ENCODE measurements around the gene RALGAPA2.

RALGAPA2 gene

DNA sequence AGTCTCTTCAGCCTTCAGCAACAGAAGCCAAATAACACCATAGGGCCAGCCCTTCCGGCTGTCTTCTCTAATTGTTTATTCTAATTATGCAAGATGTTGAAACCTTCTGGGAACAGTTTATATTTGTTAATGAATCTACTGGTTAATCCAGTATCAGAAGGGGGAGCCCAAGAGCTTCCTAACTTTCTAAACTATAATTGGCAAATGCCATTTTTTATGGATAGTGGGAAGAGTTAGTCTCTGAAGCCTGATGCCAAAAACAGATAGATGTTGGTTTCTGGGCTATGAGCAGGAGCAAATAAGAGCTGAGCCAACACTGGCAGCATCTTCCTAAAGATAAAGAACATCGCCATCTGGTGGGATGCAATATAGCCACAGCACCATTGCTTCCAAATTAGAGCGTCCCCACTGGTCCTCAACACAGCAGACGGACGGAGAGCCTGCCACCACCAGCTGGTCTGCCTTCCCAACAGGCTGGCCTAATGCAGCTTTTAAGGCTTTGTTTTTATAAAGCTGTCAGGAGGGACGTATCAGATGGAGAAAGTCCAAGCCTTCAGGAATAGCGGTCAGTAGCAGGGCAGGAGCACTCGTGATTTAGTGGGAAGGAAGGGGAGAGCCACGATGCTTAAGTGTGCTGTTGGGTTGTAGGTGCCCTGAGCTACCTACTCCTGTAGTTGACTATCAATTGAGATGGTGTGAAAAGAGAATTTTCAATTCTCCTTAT, 118.8 kb downstream of the RALGAPA2 start:
- no peak overlapping the region for H3K4me3 ChIP-seq (ENCODE audit: control insufficient read depth, low read depth, low read length)
- no peak for DNase-seq (ENCODE audit: low read depth)
- TF ChIP-seq, protein P1, sequence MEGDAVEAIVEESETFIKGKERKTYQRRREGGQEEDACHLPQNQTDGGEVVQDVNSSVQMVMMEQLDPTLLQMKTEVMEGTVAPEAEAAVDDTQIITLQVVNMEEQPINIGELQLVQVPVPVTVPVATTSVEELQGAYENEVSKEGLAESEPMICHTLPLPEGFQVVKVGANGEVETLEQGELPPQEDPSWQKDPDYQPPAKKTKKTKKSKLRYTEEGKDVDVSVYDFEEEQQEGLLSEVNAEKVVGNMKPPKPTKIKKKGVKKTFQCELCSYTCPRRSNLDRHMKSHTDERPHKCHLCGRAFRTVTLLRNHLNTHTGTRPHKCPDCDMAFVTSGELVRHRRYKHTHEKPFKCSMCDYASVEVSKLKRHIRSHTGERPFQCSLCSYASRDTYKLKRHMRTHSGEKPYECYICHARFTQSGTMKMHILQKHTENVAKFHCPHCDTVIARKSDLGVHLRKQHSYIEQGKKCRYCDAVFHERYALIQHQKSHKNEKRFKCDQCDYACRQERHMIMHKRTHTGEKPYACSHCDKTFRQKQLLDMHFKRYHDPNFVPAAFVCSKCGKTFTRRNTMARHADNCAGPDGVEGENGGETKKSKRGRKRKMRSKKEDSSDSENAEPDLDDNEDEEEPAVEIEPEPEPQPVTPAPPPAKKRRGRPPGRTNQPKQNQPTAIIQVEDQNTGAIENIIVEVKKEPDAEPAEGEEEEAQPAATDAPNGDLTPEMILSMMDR (IDR thresholded peaks at IDR 0.05; ENCODE audit: control insufficient read depth, insufficient read depth, low read depth, low read length, missing control alignments) = peak; percentile 63

DNA sequence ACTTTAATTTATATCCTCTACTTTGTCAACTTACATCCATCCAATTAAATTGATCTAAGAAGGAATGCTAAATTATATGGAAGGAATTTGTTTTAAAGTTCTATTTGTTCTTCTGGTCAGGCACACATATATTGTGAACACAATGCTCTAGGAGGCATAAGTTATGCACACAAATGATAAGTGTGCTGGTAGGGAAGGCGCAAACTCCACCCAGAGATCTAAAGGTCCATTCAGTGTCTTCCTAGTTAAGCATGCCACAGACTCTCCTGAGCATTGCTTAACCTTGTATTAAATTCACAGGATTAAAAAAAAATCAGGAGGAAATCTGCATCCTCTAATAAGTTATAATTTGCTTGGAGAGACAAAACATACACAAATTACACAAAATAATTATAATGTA, 127.3 kb downstream of the RALGAPA2 start:
- no peak for DNase-seq (ENCODE audit: low read depth)
- TF ChIP-seq, protein P1 (IDR thresholded peaks at IDR 0.05; ENCODE audit: control insufficient read depth, insufficient read depth, low read depth, low read length, missing control alignments) = no peak

DNA sequence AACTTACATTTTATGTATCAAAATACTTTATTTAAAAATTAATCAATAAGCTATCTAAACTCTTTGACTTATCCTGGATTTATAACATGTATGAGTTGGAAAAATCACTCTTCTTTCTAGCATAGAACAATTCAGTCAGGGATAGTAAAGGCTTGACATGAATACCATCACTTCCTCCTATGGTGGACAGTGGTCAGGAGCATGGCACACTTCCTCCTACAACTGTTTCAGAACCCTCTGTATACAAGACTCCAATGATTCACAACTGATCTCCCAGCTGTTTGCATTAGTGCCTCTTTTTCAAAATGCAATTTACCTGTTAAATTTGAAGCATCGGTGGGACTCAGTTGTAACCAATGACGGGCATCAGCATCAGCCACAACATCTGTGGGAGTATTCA, 129.7 kb downstream of the RALGAPA2 start:
- H3K4me3 ChIP-seq (ENCODE audit: control insufficient read depth, low read depth, low read length) = no peak overlapping the region
- no peak for DNase-seq (ENCODE audit: low read depth)
- TF ChIP-seq, protein P1 (IDR thresholded peaks at IDR 0.05; ENCODE audit: control insufficient read depth, insufficient read depth, low read depth, low read length, missing control alignments) = no peak

More for the DNA sequence above, 127.3 kb downstream of the RALGAPA2 start:
- H3K4me3 ChIP-seq (ENCODE audit: control insufficient read depth, low read depth, low read length) = no peak overlapping the region

DNA sequence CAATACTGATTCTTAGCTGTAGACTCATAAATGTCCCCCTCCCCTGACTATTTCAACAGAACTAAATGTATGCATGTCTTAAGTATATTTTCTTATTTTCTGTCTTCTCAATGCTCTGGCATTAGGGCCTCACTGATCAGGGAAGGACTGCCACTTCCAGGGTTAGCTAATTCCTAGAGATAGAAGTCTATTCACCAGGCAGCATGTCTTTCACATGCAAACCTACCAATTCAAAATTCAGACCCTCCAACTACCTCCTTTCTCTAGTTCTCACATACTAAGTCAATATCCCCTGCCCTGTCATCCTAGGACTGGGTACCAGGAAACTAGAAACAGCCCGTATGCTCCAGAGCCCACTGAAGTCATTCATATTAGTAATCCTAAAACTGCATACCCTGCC, 132.3 kb downstream of the RALGAPA2 start:
- DNase-seq (ENCODE audit: low read depth) = no peak
- no peak overlapping the region for H3K4me3 ChIP-seq (ENCODE audit: control insufficient read depth, low read depth, low read length)
- TF ChIP-seq, protein P1 (IDR thresholded peaks at IDR 0.05; ENCODE audit: control insufficient read depth, insufficient read depth, low read depth, low read length, missing control alignments) = no peak

DNA sequence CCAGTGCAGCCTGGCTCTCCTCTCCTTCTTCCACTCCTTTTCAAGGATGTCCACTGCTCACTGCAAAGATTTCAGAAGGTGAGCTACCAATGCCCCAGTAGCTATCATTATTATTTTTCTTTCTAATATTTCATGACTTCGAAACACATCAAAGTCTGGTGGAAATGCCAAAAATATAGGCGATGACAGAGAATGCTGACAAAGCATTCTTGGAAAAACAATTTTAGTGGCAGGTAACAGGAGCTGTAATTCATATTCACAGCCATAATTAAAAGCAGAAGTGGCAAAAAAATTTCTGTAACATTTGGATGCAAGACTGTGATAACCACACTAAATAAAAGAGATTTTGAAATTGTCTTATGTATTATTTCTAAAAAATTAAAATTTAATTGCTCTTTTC, 133.6 kb downstream of the RALGAPA2 start:
- H3K4me3 ChIP-seq (ENCODE audit: control insufficient read depth, low read depth, low read length) = no peak overlapping the region
- TF ChIP-seq, protein P1 (IDR thresholded peaks at IDR 0.05; ENCODE audit: control insufficient read depth, insufficient read depth, low read depth, low read length, missing control alignments) = no peak
- DNase-seq (ENCODE audit: low read depth) = no peak

DNA sequence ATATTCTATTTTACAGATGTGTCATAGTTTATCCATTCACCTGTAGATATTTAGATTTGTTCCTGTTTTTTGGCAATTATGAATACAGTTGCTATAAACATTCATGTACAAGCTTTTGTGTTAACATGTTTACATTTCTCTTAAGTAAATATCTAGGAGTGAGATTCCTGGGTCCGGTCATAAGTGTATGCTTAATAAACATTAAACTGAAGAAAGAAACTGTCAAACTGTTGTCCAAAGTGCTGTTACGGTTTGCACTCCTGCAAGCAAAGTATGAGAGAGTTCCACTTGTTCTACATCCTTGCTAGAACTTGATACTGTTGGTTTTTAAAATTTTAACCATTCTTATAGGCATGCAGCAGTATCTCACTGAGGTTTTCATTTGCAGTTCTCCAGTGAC, 138.6 kb downstream of the RALGAPA2 start:
- no peak overlapping the region for H3K4me3 ChIP-seq (ENCODE audit: control insufficient read depth, low read depth, low read length)
- TF ChIP-seq, protein P1 (IDR thresholded peaks at IDR 0.05; ENCODE audit: control insufficient read depth, insufficient read depth, low read depth, low read length, missing control alignments) = no peak
- no peak for DNase-seq (ENCODE audit: low read depth)

Measured in AG09309 (cell line).